H1 (cell line): ENCODE results near the gene OGDH. TPM values are rescaled to one million over a fixed set of nuclear protein-coding genes. Genes with fewer than 3 reads are reported as not detected.

ENCODE experiments used
- CTCF ChIA-PET: fragments of 300-600 bp; sonication (Branson Sonifier 250); formaldehyde crosslinking; loops from one replicate; lab custom pipeline; 2021; ENCODE audit not compliant: partially characterized antibody; lab: Charles Lee
- POLR2A ChIA-PET: fragments of 300-600 bp; sonication (Branson Sonifier 250); formaldehyde crosslinking; loops from one replicate; lab custom pipeline; 2021; ENCODE audit warnings: inconsistent platforms; ENCODE audit not compliant: partially characterized antibody; lab: Charles Lee
- DNase-seq, 2 experiments: peaks; one replicate each; pipeline versions ENCODE4 v3.0.0 to v3.0.0-alpha.2; 2010 to 2022; ENCODE audit warnings: low spot score in 2 of 2, low read depth in 1 of 2, mixed read lengths in 1 of 2
- FAIRE-seq: peaks from 2 replicates; lab custom pipeline; 2011; peaks lifted over from hg19 to GRCh38; lab: Jason Lieb, UNC
- H2AFZ ChIP-seq: 2 replicates; pipeline ENCODE4 v1.8.1; 2012; ENCODE audit warnings: low read length, inconsistent platforms
- H2AK5ac ChIP-seq: 2 replicates; pipeline ENCODE4 v1.6.1; 2013; ENCODE audit warnings: low read depth, low read length
- H2BK120ac ChIP-seq: replicated peaks from 2 replicates; pipeline ENCODE3; 2013; ENCODE audit warnings: low read depth, low read length, inconsistent platforms
- H2BK12ac ChIP-seq: 2 replicates; pipeline ENCODE4 v1.6.1; 2013; ENCODE audit warnings: low read depth, low read length
- H2BK15ac ChIP-seq: 2 replicates; pipeline ENCODE4 v1.6.1; 2013; ENCODE audit warnings: low read length
- H2BK20ac ChIP-seq: 2 replicates; pipeline ENCODE4 v1.6.1; 2013; ENCODE audit warnings: low read length
- H2BK5ac ChIP-seq: 2 replicates; pipeline ENCODE4 v1.6.1; 2013; ENCODE audit warnings: low read depth, low read length
- H3K14ac ChIP-seq: 2 replicates; pipeline ENCODE4 v1.6.1; 2013; ENCODE audit warnings: inconsistent platforms; ENCODE audit not compliant: insufficient read length
- H3K18ac ChIP-seq: 2 replicates; pipeline ENCODE4 v1.6.1; 2013; ENCODE audit warnings: low read length; ENCODE audit errors: extremely low read depth
- H3K23ac ChIP-seq: 2 replicates; pipeline ENCODE4 v1.6.1; 2013; ENCODE audit warnings: inconsistent platforms; ENCODE audit not compliant: insufficient read length
- H3K23me2 ChIP-seq: 2 replicates; pipeline ENCODE4 v1.6.1; 2013; ENCODE audit warnings: low read depth, low read length
- H3K27ac ChIP-seq: 2 replicates; pipeline ENCODE4 v1.6.1; 2011; ENCODE audit warnings: low read depth, low read length, inconsistent platforms
- H3K27me3 ChIP-seq, 4 experiments: replicated peaks in 1 of 4; 1 replicate in 1 of 4; 2 replicates in 3 of 4; pipeline versions ENCODE4 v1.6.1 to v1.8.1; 2011 to 2013; ENCODE audit warnings: low read length in 3 of 4, mild to moderate bottlenecking in 3 of 4, inconsistent platforms in 2 of 4, mixed read lengths in 2 of 4, moderate library complexity in 1 of 4; ENCODE audit not compliant: control insufficient read depth in 3 of 4, insufficient read depth in 3 of 4; ENCODE audit errors: extremely low read depth in 1 of 4
- H3K36me3 ChIP-seq, 4 experiments: 2 replicates each; pipeline versions ENCODE4 v1.6.1 to v1.8.1; 2011 to 2013; ENCODE audit warnings: mild to moderate bottlenecking in 4 of 4, low read length in 3 of 4, moderate library complexity in 2 of 4, control low read depth in 1 of 4, inconsistent platforms in 1 of 4; ENCODE audit not compliant: insufficient read depth in 4 of 4, control insufficient read depth in 2 of 4
- H3K4ac ChIP-seq: replicated peaks from 2 replicates; pipeline ENCODE3; 2013; ENCODE audit warnings: low read length, low read depth, mixed read lengths, inconsistent platforms; ENCODE audit not compliant: insufficient read length
- H3K4me1 ChIP-seq, 4 experiments: replicated peaks in 1 of 4; 1 replicate in 1 of 4; 2 replicates in 3 of 4; pipeline versions ENCODE4 v1.6.1 to v1.8.1; 2011 to 2013; ENCODE audit warnings: low read length in 3 of 4, inconsistent platforms in 2 of 4, mixed read lengths in 1 of 4; ENCODE audit not compliant: insufficient read depth in 4 of 4, control insufficient read depth in 3 of 4
- H3K4me2 ChIP-seq, 2 experiments: 2 replicates each; pipeline versions ENCODE4 v1.6.1 to v1.8.1; 2011 to 2013; ENCODE audit warnings: low read depth in 2 of 2, low read length in 2 of 2, control low read depth in 1 of 2, inconsistent platforms in 1 of 2, mild to moderate bottlenecking in 1 of 2; ENCODE audit not compliant: insufficient read depth in 1 of 2
- H3K4me3 ChIP-seq, 4 experiments: fragments of 200-600, 300-600 bp in 1 of 4; sonication (generic), shearing (Covaris generic), sonication (Bioruptor Twin) in 1 of 4; 2 replicates each; pipeline versions ENCODE4 v1.5.1 to v1.8.1; 2011 to 2016; ENCODE audit warnings: low read length in 4 of 4, low read depth in 3 of 4, control low read depth in 2 of 4, inconsistent platforms in 2 of 4, mild to moderate bottlenecking in 2 of 4, mixed read lengths in 1 of 4, moderate library complexity in 1 of 4; ENCODE audit not compliant: insufficient read depth in 2 of 4; ENCODE audit errors: extremely low read depth in 1 of 4
- H3K56ac ChIP-seq: replicated peaks from 2 replicates; pipeline ENCODE3; 2013; ENCODE audit warnings: low read depth, mild to moderate bottlenecking, mixed read lengths, low read length, inconsistent platforms; ENCODE audit not compliant: insufficient read length
- H3K79me1 ChIP-seq: 2 replicates; pipeline ENCODE4 v1.6.1; 2013; ENCODE audit warnings: low read depth, low read length, control low read depth
- H3K79me2 ChIP-seq, 2 experiments: 2 replicates each; pipeline versions ENCODE4 v1.6.1 to v1.8.1; 2012 to 2013; ENCODE audit warnings: low read length in 2 of 2, mild to moderate bottlenecking in 2 of 2, inconsistent platforms in 1 of 2; ENCODE audit not compliant: insufficient read depth in 2 of 2, control insufficient read depth in 1 of 2
- H3K9ac ChIP-seq, 4 experiments: replicated peaks in 1 of 4; 1 replicate in 1 of 4; 2 replicates in 3 of 4; pipeline versions ENCODE4 v1.6.1 to v1.8.1; 2011 to 2013; ENCODE audit warnings: low read depth in 3 of 4, low read length in 3 of 4, control low read depth in 2 of 4, mild to moderate bottlenecking in 2 of 4, moderate library complexity in 2 of 4, inconsistent platforms in 1 of 4; ENCODE audit errors: extremely low read depth in 1 of 4
- H3K9me3 ChIP-seq, 2 experiments: 2 replicates each; pipeline versions ENCODE4 v1.6.1 to v1.8.1; 2012 to 2013; ENCODE audit warnings: mild to moderate bottlenecking in 2 of 2, moderate library complexity in 2 of 2, control low read depth in 1 of 2, inconsistent platforms in 1 of 2, low read depth in 1 of 2, low read length in 1 of 2, mixed read lengths in 1 of 2; ENCODE audit not compliant: insufficient read depth in 2 of 2
- H4K20me1 ChIP-seq, 2 experiments: replicated peaks in 1 of 2; 2 replicates each; pipeline versions ENCODE3 to v1.8.1; 2011 to 2013; ENCODE audit warnings: inconsistent platforms in 2 of 2, low read length in 2 of 2, mild to moderate bottlenecking in 1 of 2; ENCODE audit not compliant: insufficient read depth in 2 of 2, control insufficient read depth in 1 of 2
- H4K5ac ChIP-seq: 2 replicates; pipeline ENCODE4 v1.6.1; 2013; ENCODE audit warnings: low read length, low read depth, mixed read lengths, inconsistent platforms; ENCODE audit not compliant: insufficient read length
- H4K8ac ChIP-seq: 2 replicates; pipeline ENCODE4 v1.8.0; 2013; ENCODE audit warnings: mild to moderate bottlenecking, moderate library complexity, low read length, inconsistent platforms; ENCODE audit not compliant: insufficient read depth; ENCODE audit errors: extremely low read depth
- H4K91ac ChIP-seq: replicated peaks from 2 replicates; pipeline ENCODE3; 2013; ENCODE audit warnings: low read length, mixed read lengths, inconsistent platforms; ENCODE audit not compliant: insufficient read length
- BRCA1 ChIP-seq: IDR thresholded peaks from 2 replicates; pipeline ENCODE4 v1.6.1; 2012; ENCODE audit warnings: low read depth, low read length, improper control_type of control experiment
- WGBS, 2 experiments: shearing (Covaris generic) in 1 of 2; methylation state at CpG; one replicate each; pipeline versions ENCODE4 v1.1.6 to v1.1.7; 2013 to 2015; ENCODE audit warnings: low lambda C conversion rate in 2 of 2, mixed read lengths in 2 of 2, inconsistent platforms in 1 of 2, low coverage in 1 of 2, missing lambda C conversion rate in 1 of 2; ENCODE audit not compliant: insufficient replicate concordance in 2 of 2, insufficient coverage in 1 of 2, insufficient read length in 1 of 2; ENCODE audit errors: extremely low coverage in 1 of 2, missing lambda C conversion rate in 1 of 2; 5-methylcytosine and 5-hydroxymethylcytosine counted together
- polyA plus RNA-seq, 7 experiments: library from polyadenylated mRNA; depleted of rRNA in 3 of 7; stranded (reverse) in 5 of 7; unstranded in 2 of 7; fragments of >200 nt in 5 of 7; fragments of 200-250 nt in 2 of 7; gene quantifications; 1 replicate in 5 of 7; 2 replicates in 1 of 7; 4 replicates in 1 of 7; pipeline versions ENCODE4 v1.2.1 to v1.2.3, GENCODE V29; 2011 to 2013; ENCODE audit warnings: missing spikeins in 2 of 7, mixed read lengths in 2 of 7
- total RNA-seq: library from RNA; stranded (reverse); fragmentation: NEBNext Ultra II Directional; extraction: Animal tissue kit (Norgen Biotek cat#: 25700); gene quantifications from 2 replicates; pipeline ENCODE4 v1.2.1, GENCODE V29; 2021

OGDH gene
- total and polyA plus RNA-seq, 2 of the 8 experiments (the other 6 are each of a cell fraction or from before 2014, with no cell fraction given), result 71.6 to 91.6 TPM

DNA sequence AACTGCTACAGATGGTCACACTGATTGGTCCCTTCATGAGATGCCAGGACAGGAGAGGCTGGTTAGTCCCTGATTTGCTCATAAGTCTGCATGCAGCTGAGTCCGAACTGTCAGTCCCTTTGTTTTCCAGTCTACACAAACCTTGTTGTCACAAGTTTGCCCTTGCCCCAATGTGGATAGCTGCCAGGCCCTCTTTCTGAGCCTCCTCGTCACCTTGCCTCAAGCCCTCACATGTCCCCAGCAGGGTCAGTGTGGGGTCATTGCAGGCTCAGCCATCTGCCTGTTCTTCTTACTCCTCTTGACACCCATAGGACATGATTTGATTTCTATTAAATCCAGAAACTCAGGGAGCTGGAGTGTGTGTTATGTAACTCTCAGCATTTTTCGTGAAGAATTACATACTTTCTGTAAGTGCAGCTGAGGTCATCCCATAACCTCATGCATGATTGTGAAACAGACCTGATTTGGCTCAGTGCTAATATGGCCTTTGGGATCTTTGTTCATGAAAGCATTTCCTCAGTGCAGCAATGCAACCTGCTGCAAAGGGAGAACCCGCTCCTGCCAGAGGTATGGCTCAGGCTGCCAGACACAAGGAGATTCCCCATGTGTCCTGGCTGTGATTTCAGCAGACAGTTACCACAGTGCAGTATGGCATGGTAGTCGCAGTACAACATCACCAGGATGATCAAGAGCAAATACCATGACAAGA is 72.2 kb downstream of the OGDH start:
- Histone ChIP-seq H4K5ac (no peak overlapping the region), H3K56ac (no peak overlapping the region), H3K36me3 (peaks cover 3 to 35% (median 10%) of the 10 kb centered on the region in 4 experiments; a peak in 6 of 8 replicates)
- TF ChIP-seq BRCA1, result no peak
- TF ChIP-seq, all 59 proteins: peak for 0
- POLR2A ChIA-PET, result interaction anchor here (0.8 kb wide), 1 partner anchor 16 kb away, joined by 4 read pairs; no protein-coding TSS in a partner anchor
- no peaks in the 10 kb centered on the region for H3K4me1 ChIP-seq
- H3K23ac ChIP-seq, result no peak overlapping the region
- peak overlapping the region; percentile 22; the same call in 1 of the 2 replicates for H2BK5ac ChIP-seq
- H3K4ac ChIP-seq, result no peak overlapping the region
- no peak overlapping the region for H3K4me3 ChIP-seq
- no peak overlapping the region for H2BK20ac ChIP-seq
- no peak overlapping the region for H3K9ac ChIP-seq
- no peak overlapping the region for H4K8ac ChIP-seq
- H2AK5ac ChIP-seq, result no peak overlapping the region
- H3K14ac ChIP-seq, result no peak overlapping the region
- FAIRE-seq (no peak), DNase-seq (no peak)
- peak overlapping the region; percentile 36; the same call in 1 of the 2 replicates for H3K27ac ChIP-seq
- no peak overlapping the region for H2BK120ac ChIP-seq
- H3K23me2 ChIP-seq, result no peaks in the 10 kb centered on the region
- no peak overlapping the region for H3K18ac ChIP-seq
- H3K79me1 ChIP-seq, result no peaks in the 10 kb centered on the region; the same call in 1 of the 2 replicates
- H2BK12ac ChIP-seq, result no peak overlapping the region
- CTCF ChIA-PET, result no interaction called here
- no peak overlapping the region for H2AFZ ChIP-seq
- 86% methylated on average over 5 of the region's 5 CpGs; no CpG with 5 or more reads in 1 of the 2 experiments for WGBS, 2 experiments
- H2BK15ac ChIP-seq, result no peak overlapping the region
- H3K9me3 ChIP-seq, result no peaks in the 10 kb centered on the region
- no peak overlapping the region for H4K91ac ChIP-seq
- peaks cover 2 to 3% of the 10 kb centered on the region in 2 experiments for H4K20me1 ChIP-seq
- H3K79me2 ChIP-seq, result no peaks in the 10 kb centered on the region
- no peak overlapping the region for H3K4me2 ChIP-seq
- H3K27me3 ChIP-seq, result no peaks in the 10 kb centered on the region
